Myocyte (in vitro differentiated cells): ENCODE results near the gene RASGEF1C. TPM values are rescaled to one million over a fixed set of nuclear protein-coding genes. Genes with fewer than 3 reads are reported as not detected.

ENCODE experiments used
- DNase-seq: peaks from one replicate; pipeline ENCODE4 v3.0.0-alpha.2; 2012; ENCODE audit warnings: low read depth
- total RNA-seq: library from RNA; depleted of rRNA; stranded (reverse); fragments of >200 nt; gene quantifications from 2 replicates; pipeline ENCODE4 v1.2.3, GENCODE V29; 2014

RASGEF1C gene
- total RNA-seq, 1 donor from 2014 or later = not detected

- no peak for DNase-seq
Measured at GRCh38 chr5:180180421-180180820, 28.6 kb downstream of the RASGEF1C start.

- DNase-seq = peak; percentile 63
Measured at GRCh38 chr5:180179442-180180420, 29.3 kb downstream of the RASGEF1C start.

GRCh38 chr5:180178531-180179441 is 30.2 kb downstream of the RASGEF1C start:
- no peak for DNase-seq

- DNase-seq = no peak
Measured at GRCh38 chr5:180176191-180176590, 32.8 kb downstream of the RASGEF1C start.

GRCh38 chr5:180175015-180175431 is 34.0 kb downstream of the RASGEF1C start:
- DNase-seq = no peak

GRCh38 chr5:180174587-180174972 is 34.4 kb downstream of the RASGEF1C start:
- DNase-seq = no peak

- DNase-seq = no peak
Measured at GRCh38 chr5:180173875-180174586, 35.0 kb downstream of the RASGEF1C start.

GRCh38 chr5:180173198-180173544 is 35.8 kb downstream of the RASGEF1C start:
- no peak for DNase-seq

- DNase-seq = peak; percentile 37
Measured at GRCh38 chr5:180172447-180173197, 36.4 kb downstream of the RASGEF1C start.

GRCh38 chr5:180171568-180172094 is 37.4 kb downstream of the RASGEF1C start:
- DNase-seq = no peak

- DNase-seq = no peak
Measured at GRCh38 chr5:180170810-180171567, 38.0 kb downstream of the RASGEF1C start.

- DNase-seq = peak; percentile 75
Measured at GRCh38 chr5:180170106-180170809, 38.8 kb downstream of the RASGEF1C start.

- DNase-seq = no peak
Measured at GRCh38 chr5:180169248-180170105, 39.5 kb downstream of the RASGEF1C start.

GRCh38 chr5:180168758-180169157 is 40.3 kb downstream of the RASGEF1C start:
- no peak for DNase-seq

GRCh38 chr5:180166176-180166575 is 42.8 kb downstream of the RASGEF1C start:
- no peak for DNase-seq

GRCh38 chr5:180162304-180162661 is 46.7 kb downstream of the RASGEF1C start:
- no peak for DNase-seq

GRCh38 chr5:180161420-180162303 is 47.3 kb downstream of the RASGEF1C start:
- peak; percentile 55 for DNase-seq
